Hepatocyte (in vitro differentiated cells): ENCODE results near the gene EEF2.

Source experiments
- EZH2phosphoT487 ChIP-seq: fragments of 200-600 bp; sonication (generic); IDR thresholded peaks from one replicate; pipeline ENCODE4 v1.6.1; 2018; ENCODE audit warnings: antibody characterized with exemption, mild to moderate bottlenecking, low read depth, moderate library complexity; ENCODE audit not compliant: unreplicated experiment, severe bottlenecking
- TF ChIP-seq, protein P1 (sequence below): fragments of 200-600 bp; sonication (generic); IDR thresholded peaks from 2 replicates; pipeline ENCODE4 v1.5.1; 2016; ENCODE audit warnings: antibody characterized with exemption, mild to moderate bottlenecking; ENCODE audit not compliant: poor library complexity

DNA sequence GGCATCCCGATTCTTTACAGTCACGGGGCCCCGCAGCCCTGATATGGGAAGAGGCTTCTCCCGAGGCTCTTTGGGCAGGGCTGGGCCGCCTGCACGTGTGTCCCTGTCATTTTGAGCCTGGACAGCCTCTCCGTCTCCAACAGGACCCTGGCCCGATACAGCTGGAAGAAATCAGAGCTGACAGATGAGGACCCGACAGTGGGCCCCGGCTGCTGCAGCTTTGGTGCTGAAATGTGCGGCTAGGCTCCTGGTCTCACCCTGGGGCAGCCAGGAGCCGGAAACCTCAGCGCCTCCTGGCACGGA, 25.5 kb upstream of the EEF2 start:
- TF ChIP-seq EZH2phosphoT487 = no peak
- TF ChIP-seq, protein P1, sequence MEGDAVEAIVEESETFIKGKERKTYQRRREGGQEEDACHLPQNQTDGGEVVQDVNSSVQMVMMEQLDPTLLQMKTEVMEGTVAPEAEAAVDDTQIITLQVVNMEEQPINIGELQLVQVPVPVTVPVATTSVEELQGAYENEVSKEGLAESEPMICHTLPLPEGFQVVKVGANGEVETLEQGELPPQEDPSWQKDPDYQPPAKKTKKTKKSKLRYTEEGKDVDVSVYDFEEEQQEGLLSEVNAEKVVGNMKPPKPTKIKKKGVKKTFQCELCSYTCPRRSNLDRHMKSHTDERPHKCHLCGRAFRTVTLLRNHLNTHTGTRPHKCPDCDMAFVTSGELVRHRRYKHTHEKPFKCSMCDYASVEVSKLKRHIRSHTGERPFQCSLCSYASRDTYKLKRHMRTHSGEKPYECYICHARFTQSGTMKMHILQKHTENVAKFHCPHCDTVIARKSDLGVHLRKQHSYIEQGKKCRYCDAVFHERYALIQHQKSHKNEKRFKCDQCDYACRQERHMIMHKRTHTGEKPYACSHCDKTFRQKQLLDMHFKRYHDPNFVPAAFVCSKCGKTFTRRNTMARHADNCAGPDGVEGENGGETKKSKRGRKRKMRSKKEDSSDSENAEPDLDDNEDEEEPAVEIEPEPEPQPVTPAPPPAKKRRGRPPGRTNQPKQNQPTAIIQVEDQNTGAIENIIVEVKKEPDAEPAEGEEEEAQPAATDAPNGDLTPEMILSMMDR = no peak
